GM23248 (cell line): Measurements from ENCODE around the gene HEPHL1. TPM values are rescaled to one million over a fixed set of nuclear protein-coding genes. Genes with fewer than 3 reads are reported as not detected.

ENCODE experiments used
- DNase-seq: peaks from one replicate; pipeline ENCODE4 v3.0.0-alpha.2; 2015
- H2AFZ ChIP-seq: fragments of 200-600 bp; sonication (generic); 2 replicates; pipeline ENCODE4 v1.6.1; 2016; ENCODE audit warnings: antibody characterized with exemption
- H3F3A ChIP-seq: fragments of 200-600 bp; sonication (generic); 2 replicates; pipeline ENCODE4 v1.6.1; 2016; ENCODE audit warnings: mild to moderate bottlenecking, antibody characterized with exemption, mixed run types; ENCODE audit not compliant: insufficient read depth
- H3K27ac ChIP-seq: fragments of 200-600 bp; sonication (generic); 2 replicates; pipeline ENCODE4 v1.5.1; 2016; ENCODE audit warnings: mild to moderate bottlenecking
- H3K27me3 ChIP-seq: fragments of 200-600 bp; sonication (generic); replicated peaks from 2 replicates; pipeline ENCODE4 v1.6.1; 2016; ENCODE audit warnings: mild to moderate bottlenecking; ENCODE audit not compliant: insufficient read depth
- H3K36me3 ChIP-seq: fragments of 200-600 bp; sonication (generic); 2 replicates; pipeline ENCODE4 v1.6.1; 2016; ENCODE audit warnings: low read depth, mild to moderate bottlenecking
- H3K4me1 ChIP-seq: fragments of 200-600 bp; sonication (generic); 2 replicates; pipeline ENCODE4 v1.6.1; 2016; ENCODE audit warnings: mild to moderate bottlenecking; ENCODE audit not compliant: insufficient read depth
- H3K4me2 ChIP-seq: fragments of 200-600 bp; sonication (generic); one replicate; pipeline ENCODE4 v1.6.1; 2016; ENCODE audit warnings: mild to moderate bottlenecking; ENCODE audit not compliant: unreplicated experiment
- H3K4me3 ChIP-seq: fragments of 200-600 bp; sonication (generic); 2 replicates; pipeline ENCODE4 v1.5.1; 2016; ENCODE audit warnings: mild to moderate bottlenecking
- H3K79me2 ChIP-seq: fragments of 200-600 bp; sonication (generic); 2 replicates; pipeline ENCODE4 v1.6.1; 2016; ENCODE audit warnings: mild to moderate bottlenecking; ENCODE audit not compliant: insufficient read depth
- H3K9ac ChIP-seq: fragments of 200-600 bp; sonication (generic); 2 replicates; pipeline ENCODE4 v1.6.1; 2016; ENCODE audit warnings: mild to moderate bottlenecking
- H3K9me2 ChIP-seq: fragments of 200-600 bp; sonication (generic); 2 replicates; pipeline ENCODE4 v1.6.1; 2016; ENCODE audit warnings: mixed run types, mild to moderate bottlenecking, moderate library complexity; ENCODE audit not compliant: insufficient read depth
- H3K9me3 ChIP-seq: fragments of 200-600 bp; sonication (generic); one replicate; pipeline ENCODE4 v1.6.1; 2017; ENCODE audit warnings: low read depth
- H4K20me1 ChIP-seq: fragments of 200-600 bp; sonication (generic); 2 replicates; pipeline ENCODE4 v1.6.0; 2016; ENCODE audit not compliant: insufficient read depth
- EZH2 ChIP-seq: fragments of 200-600 bp; sonication (generic); IDR thresholded peaks from 2 replicates; pipeline ENCODE4 v1.6.1; 2018; ENCODE audit warnings: antibody characterized with exemption, mild to moderate bottlenecking; ENCODE audit not compliant: insufficient read depth, poor library complexity, severe bottlenecking
- EZH2phosphoT487 ChIP-seq: fragments of 200-600 bp; sonication (generic); IDR thresholded peaks from 2 replicates; pipeline ENCODE4 v1.6.1; 2018; ENCODE audit warnings: antibody characterized with exemption, moderate library complexity, mild to moderate bottlenecking, low read depth; ENCODE audit not compliant: insufficient read depth
- WGBS, 2 experiments: methylation state at CpG; one replicate each; pipeline ENCODE4 v1.1.6; 2015 to 2017; ENCODE audit warnings: low lambda C conversion rate in 2 of 2, low coverage in 1 of 2; ENCODE audit errors: missing lambda C conversion rate in 2 of 2; 5-methylcytosine and 5-hydroxymethylcytosine counted together
- in situ Hi-C: fragments of 300-500 bp; cut with MboI; formaldehyde crosslinking; loops from 2 replicates; pipeline ENCODE4 v1.15.0; 2020
- polyA plus RNA-seq: library from polyadenylated mRNA; unstranded; fragments of >200 nt; fragmentation: Nextera tagmentation; extraction: Ambion mirVana; gene quantifications from 2 replicates; pipeline ENCODE4 v1.2.1, GENCODE V29; 2016
- total RNA-seq: library from RNA; depleted of rRNA; stranded (reverse); fragments of >200 nt; shearing (Covaris generic); gene quantifications from 2 replicates; pipeline ENCODE4 v1.2.3, GENCODE V29; 2014

Gene HEPHL1
- total and polyA plus RNA-seq, 2 experiments from 2014 or later = not detected

DNA sequence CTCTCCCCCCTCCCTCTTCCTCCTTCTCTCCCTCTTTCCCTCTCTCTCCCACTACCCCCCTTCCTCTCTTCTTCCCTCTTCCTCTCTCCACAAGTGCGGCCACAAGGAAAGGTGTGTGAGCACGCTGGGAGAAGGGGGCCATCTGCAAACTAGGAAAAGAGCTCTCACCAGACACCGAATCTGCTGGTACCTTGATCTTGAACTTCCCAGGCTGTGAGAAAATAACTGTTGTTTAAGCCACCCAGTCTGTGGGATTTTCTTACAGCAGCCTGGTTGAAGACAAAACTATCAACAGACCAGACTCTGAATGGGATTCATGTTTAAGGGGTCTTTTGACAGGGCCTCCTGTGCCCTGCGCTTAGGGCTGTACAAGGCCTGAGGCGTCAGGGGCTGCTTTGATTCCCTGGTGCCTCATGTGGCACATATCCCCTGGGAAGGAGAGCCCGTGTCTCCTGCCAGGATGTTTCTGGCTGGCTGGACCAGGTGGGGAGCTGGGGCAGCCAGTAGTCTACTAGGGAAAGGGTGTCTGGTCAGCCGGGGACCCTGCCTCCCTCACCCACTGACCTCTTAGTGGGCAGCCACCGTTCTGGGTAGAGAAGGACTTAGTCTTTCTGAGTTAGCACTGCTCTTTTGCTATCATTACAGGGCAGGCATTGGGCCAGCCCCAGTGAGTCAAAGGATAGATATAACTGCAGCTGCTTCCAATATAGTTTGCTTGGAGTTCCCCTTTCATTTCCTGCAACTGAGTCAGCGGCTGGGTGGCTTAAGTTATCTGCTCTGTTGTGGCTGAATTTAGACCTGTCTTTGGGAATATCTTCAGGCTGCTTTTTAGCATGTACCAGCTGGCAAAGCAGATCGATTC is 113.7 kb downstream of the HEPHL1 start:
- Histone ChIP-seq H3K27me3 (no peaks in the 10 kb centered on the region), H3K9me3 (no peaks in the 10 kb centered on the region), H3K27ac (peak overlapping the region; percentile 89), H3F3A (peaks cover 61% of the 10 kb centered on the region), H4K20me1 (no peaks in the 10 kb centered on the region), H3K4me3 (peak overlapping the region; percentile 65), H3K4me1 (peaks cover 60% of the 10 kb centered on the region), H2AFZ (0 out of 2 replicates have a peak overlapping the region, but pooled peaks have one; percentile 17), H3K9ac (peak overlapping the region; percentile 70), H3K9me2 (no peaks in the 10 kb centered on the region), H3K79me2 (peaks cover 74% of the 10 kb centered on the region), H3K4me2 (peak overlapping the region; percentile 98), H3K36me3 (no peaks in the 10 kb centered on the region)
- WGBS, 2 experiments = 24 to 28% methylated on average over 10 of the region's 10 CpGs
- TF ChIP-seq EZH2phosphoT487 = no peak
- TF ChIP-seq EZH2 = no peak
- peak; percentile 98 for DNase-seq
- in situ Hi-C loops = no loop called here

DNA sequence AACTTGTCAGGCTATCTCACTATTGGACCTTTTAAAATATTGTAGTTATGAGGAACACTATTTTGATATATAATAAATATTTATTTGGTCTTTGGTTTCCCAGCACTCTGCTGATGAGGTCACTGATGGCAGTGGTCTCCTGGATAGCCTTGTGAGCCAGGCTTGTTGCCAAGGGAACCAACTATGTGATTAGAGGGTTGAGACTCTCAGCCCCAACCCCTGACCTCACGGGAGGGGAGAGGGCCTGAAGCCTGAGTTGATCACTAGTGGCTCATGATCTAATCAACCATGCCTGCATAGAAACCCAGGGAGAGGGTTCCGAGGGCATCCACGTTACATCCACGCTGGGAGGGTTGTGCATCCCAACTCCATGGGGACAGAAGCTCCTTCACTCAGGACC is 118.3 kb downstream of the HEPHL1 start:
- H3K9me2 ChIP-seq = no peaks in the 10 kb centered on the region
- H4K20me1 ChIP-seq = no peaks in the 10 kb centered on the region
- in situ Hi-C loops = no loop called here
- H3K4me2 ChIP-seq = no peak overlapping the region
- H3K27me3 ChIP-seq = no peaks in the 10 kb centered on the region
- no peak overlapping the region for H3K9ac ChIP-seq
- WGBS, 2 experiments = 77 to 81% methylated on average over 4 of the region's 4 CpGs
- no peak for DNase-seq
- H3K9me3 ChIP-seq = no peaks in the 10 kb centered on the region
- H3K36me3 ChIP-seq = no peaks in the 10 kb centered on the region
- no peak overlapping the region for H3K27ac ChIP-seq
- no peak for TF ChIP-seq EZH2
- no peak for TF ChIP-seq EZH2phosphoT487
- no peak overlapping the region for H3K4me3 ChIP-seq
- H3K4me1 ChIP-seq = peaks cover 34% of the 10 kb centered on the region
- no peak overlapping the region for H2AFZ ChIP-seq
- peaks cover 82% of the 10 kb centered on the region for H3K79me2 ChIP-seq
- H3F3A ChIP-seq = peaks cover 37% of the 10 kb centered on the region

DNA sequence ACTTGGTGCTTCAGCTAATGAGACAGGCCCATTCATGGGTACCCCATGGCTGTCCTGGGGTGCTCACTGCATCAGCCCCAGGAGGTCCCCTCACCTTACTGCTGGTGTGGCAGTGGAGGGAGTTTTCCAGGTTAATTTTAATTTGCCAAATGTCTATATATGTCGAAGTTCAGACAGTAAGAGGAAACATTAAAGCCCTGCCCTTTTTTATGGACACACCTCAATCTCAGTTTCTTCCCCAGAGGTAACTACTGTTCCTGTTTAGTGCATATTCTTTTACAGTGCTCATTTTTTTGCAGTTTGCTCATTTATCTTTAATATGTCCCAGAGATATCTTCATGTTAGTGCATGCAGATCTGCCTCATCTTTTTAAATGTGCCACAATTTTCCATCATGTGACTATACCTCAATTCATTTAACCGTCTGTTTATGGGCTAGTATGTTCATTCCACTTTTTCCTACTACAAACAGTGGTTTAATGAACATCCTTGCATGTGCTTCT is 119.1 kb downstream of the HEPHL1 start:
- H3K4me3 ChIP-seq = no peak overlapping the region
- no peak overlapping the region for H3K27ac ChIP-seq
- H3F3A ChIP-seq = peaks cover 37% of the 10 kb centered on the region
- no peaks in the 10 kb centered on the region for H3K9me3 ChIP-seq
- H3K27me3 ChIP-seq = no peaks in the 10 kb centered on the region
- H4K20me1 ChIP-seq = no peaks in the 10 kb centered on the region
- H3K79me2 ChIP-seq = peaks cover 85% of the 10 kb centered on the region
- TF ChIP-seq EZH2 (no peak), EZH2phosphoT487 (no peak)
- no peak overlapping the region for H3K9ac ChIP-seq
- DNase-seq = no peak
- no peak overlapping the region for H3K4me2 ChIP-seq
- WGBS, 2 experiments = 69 to 74% methylated on average over 2 of the region's 2 CpGs
- no peak overlapping the region for H2AFZ ChIP-seq
- H3K36me3 ChIP-seq = no peaks in the 10 kb centered on the region
- in situ Hi-C loops = no loop called here
- peaks cover 27% of the 10 kb centered on the region for H3K4me1 ChIP-seq
- no peaks in the 10 kb centered on the region for H3K9me2 ChIP-seq

DNA sequence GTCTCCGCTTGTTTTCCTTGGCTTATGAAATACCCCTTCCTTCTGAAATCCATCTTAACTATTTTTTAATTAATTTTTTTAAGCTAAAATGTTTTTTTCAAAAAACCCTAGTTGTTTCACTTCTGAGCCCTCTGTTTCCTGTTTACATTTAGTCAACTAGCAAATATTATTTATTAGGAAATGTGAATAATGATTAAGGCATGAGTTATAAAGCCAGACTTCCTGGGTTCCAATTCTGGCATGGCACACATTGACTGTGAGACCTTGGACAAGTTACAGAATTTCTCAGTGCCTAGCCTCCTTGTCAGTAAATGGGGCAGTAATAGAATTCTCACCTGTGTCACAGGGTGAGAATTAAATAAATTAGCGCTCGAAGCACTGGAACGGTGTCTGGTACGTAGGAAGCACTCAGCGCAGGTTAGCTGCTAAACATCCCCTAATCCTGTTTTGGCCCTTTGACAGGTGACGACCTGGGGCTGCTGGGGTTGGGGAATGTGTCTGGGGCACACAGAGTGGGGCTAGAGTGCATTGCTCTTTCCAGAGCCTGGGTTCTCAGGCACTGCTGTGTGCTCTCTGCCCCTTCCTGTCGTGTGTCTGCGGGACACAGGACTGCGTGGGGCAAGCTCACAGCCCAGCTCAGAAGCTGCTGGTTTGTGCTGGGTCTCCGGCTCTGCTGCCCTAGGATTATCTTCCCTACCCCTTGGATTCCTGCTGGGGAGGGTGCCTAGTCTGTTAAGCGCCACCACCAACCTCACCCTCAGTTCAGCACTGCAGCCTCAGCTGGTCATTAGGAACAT is 120.6 kb downstream of the HEPHL1 start:
- H4K20me1 ChIP-seq = no peaks in the 10 kb centered on the region
- H3K27me3 ChIP-seq = no peaks in the 10 kb centered on the region
- H3K9me2 ChIP-seq = no peaks in the 10 kb centered on the region
- no peak for DNase-seq
- no peaks in the 10 kb centered on the region for H3K9me3 ChIP-seq
- H3F3A ChIP-seq = peaks cover 22% of the 10 kb centered on the region
- no peak overlapping the region for H3K9ac ChIP-seq
- H3K4me2 ChIP-seq = no peak overlapping the region
- TF ChIP-seq EZH2 = no peak
- no peak for TF ChIP-seq EZH2phosphoT487
- H3K36me3 ChIP-seq = no peaks in the 10 kb centered on the region
- 85 to 87% methylated on average over 12 of the region's 12 CpGs for WGBS, 2 experiments
- H2AFZ ChIP-seq = no peak overlapping the region
- H3K4me3 ChIP-seq = no peak overlapping the region
- no peak overlapping the region for H3K27ac ChIP-seq
- in situ Hi-C loops = no loop called here
- H3K79me2 ChIP-seq = peaks cover 99% of the 10 kb centered on the region
- H3K4me1 ChIP-seq = peaks cover 13% of the 10 kb centered on the region
